ENCODE data around the gene CBX2.

CBX2 gene

DNA sequence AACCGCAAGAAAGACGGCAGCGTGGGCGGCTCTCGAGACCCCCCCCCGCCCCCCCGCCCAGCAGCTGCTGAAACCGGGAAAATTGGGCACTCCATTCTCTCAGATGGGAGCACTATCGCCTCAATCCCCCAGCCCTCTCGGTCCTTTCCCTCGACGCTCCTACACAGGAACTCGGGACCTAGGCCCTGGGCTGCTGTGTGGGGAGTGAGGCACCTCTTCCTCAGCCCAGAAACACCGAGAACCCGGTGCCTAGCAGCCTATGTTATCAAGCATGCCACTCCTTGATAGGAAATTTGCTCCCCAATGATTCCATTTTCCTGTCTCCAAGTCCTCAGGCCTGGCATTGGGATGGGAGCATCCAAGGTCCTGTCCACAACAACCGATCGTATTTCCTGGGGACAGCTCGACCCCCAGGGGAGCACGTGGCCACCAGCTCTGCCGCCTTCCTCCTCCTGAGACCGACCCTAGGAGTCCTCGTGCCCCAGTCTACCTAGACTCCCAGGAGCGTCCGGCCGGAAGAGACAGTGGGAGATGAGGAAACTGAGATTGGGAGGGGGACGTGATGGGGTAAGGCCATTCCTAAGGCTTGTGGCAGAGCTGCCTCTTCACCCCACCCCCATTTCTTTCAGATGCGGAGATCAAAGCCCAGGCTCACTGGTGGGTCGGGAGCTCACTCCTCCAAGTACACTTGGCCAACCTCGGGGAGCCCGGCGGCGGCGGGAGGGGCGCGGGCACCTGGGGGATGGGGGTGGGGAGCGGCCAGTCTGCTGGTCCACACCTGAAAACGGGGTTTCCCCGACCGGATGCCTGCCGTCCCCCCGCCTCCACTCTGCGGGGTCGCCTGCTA lies 36.4 kb downstream of the CBX2 start:
- no peak for DNase-seq

DNA sequence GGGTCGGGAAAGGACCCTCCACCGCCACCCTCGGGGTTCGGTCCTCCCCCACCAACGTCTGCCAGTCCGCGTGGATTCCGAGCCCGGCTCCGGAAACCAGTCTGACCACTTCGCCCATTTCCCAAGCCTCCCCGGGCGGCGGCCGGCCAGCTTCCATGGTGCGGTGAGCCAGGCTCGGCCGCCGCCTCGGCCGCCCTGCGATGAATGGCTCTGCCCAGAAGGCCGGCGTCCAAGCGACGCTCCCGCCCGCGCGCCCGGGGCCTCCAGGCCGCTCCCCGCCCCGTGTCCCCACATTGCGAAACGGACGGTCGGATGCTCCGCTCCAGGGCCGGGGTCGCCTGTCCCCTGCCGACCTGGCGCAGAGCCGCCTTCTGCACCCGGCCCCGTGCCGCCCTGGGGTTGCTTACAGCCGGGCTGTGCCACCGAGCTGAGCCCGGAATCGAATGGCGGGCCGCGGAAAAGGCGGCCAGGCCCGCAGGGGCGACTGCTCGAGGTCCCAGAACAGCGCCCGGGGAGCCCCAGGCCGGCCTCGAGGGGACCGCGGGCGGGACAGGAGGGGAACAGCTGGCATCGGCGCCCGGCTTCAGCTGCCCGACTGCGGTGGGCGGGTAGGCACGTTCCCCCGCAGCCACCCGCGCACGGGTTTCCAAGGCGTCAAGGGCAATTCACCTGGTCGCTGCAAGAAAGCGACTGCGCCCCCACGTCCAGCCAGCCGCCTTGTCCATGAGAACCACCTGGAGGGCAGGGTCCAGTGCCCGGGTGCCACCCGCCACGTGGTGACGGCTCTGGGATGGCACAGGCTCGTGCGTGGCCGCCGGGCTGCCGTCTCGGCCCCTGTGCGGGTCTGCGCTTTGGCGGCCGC lies 37.3 kb downstream of the CBX2 start:
- DNase-seq, result peak in 1 of 2 experiments; percentile 45

DNA sequence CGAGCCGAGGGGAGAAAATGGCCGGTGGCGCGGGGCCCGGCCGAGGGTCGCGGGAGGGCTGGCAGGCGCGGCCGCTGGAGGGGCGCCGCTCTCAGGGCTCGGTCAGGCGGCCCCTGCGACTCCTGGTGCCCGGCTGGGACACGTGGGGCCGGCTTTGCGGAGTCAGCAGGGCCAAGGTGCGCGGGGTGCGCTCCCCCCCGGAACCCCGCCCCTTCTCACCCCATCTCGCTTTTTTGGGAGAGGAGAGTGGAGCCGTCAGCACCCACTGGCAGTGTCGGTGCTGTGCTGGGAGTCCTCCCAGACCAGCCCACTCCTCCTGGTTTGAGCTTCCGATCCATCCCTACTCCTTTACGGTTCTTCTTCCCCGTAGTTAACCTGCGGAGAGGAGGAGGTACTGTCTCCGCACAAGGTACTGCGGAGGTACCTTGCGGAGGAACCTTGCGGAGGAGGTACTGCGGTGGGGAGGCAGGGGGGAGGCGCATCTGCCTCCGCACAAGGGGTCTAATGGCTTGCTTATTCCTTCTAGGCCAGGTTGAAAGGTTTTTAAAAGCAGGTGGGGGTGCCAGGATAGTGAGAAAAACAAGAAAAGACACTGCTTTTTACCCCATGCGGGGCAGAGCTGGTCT lies 38.0 kb downstream of the CBX2 start:
- DNase-seq, result no peak

DNA sequence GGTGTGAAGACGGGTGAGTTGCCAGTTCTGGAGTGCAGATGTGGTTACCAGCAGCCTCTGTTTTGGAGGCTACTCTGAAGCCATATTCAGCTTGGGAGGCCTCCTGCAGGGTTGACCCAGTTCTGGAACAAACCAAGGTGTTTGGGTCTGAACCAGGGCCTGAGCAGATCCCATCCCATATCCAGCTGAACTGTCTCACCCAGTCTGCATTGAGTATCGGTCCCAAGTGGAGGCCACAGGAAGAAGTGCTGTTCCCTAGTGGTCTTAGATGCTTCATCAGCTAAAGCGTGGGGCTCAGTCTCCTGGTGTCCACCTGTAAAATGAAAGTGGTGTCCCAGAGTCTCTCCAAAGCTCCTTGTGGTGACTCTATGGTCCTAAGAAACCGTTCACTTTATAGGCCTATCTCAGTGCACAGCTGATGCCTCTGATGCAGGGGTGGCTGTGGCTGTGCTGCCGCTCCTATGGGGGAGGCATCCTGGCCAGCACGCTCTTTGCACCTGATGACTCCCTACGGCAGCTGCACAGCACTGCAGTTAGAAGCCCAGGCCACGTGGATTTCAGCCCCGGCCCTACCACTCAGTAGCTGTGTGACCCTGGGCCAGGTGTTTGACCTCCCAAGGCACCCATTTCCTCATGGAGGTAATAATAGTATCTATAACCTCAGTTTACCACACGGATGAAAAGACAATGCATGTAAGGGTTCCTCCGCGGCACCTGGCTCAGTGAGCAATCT lies 40.2 kb downstream of the CBX2 start:
- no peak for DNase-seq

DNA sequence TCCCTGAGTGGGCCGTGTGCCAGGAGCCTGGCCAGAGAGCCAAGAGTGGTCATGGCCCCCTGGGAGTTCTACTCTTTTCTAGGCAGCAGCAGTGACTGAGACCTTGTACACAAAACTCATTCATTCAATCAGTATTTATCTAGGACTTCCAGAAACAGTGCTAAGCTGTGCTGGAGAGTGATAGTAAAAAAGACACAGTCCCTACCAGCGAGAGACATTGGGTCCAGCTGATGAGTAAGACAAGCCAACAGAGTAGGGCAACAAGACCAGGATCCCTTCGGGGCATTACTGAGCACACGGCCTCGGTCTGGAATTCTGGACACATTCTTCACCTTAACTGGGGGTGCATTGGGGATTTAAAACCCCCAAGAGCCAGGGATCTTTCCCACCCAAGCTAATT lies 41.1 kb downstream of the CBX2 start:
- DNase-seq, result no peak

DNA sequence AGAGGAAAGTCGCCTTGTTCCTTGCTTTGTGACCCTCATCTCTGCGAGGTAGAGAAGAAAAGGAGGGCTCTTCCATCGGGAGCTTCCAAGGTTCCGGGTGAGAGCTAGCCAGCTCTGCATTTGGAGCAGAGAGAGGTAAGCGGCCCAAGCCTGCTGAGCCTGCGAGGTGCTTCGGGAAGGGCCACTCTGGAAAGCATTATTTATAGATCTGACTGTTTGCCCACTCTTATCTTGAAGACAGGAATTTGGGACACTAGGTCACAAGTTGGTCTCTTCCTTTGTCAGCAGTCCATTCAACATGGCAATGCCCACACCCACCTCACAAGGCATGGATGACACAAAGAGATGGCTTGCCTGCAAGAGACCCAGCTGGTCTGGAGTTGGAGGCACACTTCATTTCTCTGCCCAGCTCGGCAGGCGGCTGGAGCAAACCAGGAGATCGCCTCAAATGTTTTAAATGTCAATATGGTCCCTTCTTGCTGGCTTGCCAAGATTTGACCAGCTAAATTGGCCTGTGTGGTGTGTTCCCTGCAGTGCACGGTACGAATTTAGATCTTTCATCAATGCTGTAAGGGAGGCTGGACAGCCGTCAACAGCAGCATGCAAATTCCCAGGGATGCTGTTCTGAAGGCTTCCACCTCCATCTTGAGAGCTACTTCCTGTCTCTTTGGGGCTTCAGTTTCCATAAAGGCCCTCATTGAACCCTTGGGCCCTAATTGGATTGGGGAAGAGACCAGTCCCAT lies 41.8 kb downstream of the CBX2 start:
- no peak for DNase-seq

DNA sequence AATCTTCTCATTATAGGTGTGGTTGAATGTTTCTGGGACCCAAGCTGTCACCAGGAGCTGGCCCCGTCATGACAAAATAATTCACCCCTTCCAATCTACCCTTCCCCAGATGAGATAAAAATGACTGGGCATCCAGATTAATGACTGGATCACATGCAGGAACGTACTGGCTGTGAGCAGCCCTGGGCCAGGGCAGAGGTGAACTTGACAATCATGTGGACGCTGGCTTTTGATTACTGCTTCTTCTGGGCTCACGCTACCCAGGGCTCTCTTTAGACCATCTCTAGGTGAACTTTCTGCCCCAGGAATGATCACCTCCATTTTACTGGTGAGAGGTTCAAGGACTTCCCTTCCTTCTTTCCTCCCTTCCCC lies 43.0 kb downstream of the CBX2 start:
- no peak for DNase-seq

DNA sequence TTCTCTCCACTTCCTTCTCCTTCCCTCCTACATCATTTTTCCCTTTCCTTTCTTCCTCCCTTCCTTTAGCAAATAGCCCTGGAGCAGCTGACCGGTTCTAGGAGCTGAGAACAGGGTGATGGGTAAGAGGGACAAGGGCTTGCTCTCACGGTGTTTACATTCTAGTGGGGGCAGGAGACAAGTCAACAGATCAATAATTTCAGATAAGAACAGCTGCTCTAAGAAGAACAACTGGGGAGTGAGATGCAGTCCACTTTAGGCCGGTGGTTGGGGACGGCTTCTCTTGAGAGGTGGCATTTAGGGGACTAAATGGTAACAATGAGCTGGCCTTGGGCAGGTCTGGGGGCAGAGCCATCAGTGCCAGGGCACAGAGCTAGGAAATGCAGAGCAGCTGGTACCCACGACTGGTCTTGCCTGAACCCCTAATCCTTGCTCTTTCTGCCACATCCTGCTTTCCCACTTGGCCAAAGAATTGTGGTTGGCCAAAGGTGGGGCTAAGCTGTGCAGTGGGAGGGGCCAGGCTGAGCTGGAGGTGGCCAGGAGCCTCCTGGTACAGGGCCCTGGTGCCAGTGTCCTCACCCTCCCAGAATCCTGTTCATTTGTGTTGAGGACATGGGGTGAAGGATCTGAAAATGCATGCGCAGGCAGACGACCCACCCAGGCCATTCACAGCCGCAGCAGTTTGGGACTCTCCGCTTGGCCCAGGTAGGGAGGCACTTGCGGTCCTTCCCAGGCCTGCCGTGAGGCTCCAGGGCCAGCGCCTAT lies 43.6 kb downstream of the CBX2 start:
- DNase-seq, result no peak

DNA sequence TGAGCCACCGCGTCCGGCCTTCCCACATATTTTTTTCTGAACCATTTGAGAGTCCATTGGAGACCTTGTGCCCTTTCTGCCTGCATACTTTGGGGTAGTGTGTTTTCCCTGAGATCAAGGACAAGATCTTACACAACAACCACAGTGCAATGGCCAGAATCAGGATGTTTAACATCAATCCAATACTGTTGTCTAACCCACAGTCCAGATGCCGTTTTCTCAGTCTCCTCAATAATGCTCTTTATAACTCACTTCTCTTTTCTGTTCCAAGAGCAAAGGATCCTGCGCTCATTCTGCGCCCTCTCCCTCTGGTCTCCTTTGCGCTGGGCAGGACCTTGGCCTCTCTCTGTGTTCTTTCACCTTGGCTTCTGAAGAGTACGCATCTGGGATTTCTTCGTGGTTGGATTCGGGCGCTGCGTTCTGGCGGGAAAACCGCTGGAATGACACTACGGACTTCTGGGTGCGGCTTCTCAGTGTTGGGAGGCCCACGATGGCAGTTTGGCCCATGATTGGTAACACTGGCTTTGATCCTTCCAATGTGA lies 44.7 kb downstream of the CBX2 start:
- DNase-seq, result no peak

DNA sequence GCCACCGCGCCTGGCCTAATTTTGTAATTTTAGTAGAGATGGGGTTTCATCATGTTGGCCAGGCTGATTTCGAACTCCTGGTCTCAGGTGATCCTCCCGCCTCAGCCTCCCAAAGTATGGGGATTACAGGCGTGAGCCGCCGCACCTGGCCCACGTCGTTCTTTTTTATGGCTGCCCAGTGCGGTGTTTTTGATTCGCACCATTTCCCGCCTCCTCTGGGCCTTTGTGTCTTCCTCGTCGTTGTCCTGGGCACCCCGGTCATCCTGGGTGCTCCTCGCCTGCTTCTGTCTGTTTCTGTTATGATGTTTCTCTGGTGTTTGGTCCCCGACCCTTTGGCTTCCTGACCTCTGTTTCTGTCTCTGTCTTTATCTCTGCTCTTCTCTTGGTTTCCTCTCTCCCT lies 46.3 kb downstream of the CBX2 start:
- no peak for DNase-seq

DNA sequence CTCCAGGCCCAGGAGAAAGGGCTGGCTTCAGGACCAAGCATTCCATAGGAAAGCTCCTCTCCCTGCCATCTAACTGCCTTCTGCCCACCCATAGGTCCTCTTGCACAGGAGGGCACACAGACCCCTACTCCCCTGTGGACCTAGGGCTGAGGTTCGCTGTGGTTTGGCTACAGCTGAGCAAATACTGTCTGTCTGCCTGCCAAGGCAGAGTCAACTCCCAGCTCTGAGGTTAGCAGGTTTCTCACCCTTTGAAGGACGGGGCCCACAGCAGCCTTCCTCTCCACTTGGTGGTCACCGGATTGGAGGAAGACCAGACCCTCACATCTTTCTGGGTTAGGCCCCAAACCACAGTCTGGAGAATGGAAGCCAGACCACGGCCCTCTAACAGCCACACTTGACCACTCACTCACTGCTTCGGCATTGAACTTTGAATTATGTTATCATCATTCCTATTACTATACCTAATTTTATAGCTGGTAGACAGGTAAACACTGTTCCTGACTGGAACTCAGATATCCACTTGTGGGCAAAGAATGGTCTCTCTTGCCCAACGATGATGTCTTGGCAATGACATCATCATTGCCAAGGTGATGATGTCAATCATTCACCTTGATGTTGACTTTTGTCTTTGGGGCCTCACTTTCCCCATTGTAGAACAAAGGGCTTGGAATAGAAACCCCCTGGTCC lies 47.1 kb downstream of the CBX2 start:
- no peak for DNase-seq

DNA sequence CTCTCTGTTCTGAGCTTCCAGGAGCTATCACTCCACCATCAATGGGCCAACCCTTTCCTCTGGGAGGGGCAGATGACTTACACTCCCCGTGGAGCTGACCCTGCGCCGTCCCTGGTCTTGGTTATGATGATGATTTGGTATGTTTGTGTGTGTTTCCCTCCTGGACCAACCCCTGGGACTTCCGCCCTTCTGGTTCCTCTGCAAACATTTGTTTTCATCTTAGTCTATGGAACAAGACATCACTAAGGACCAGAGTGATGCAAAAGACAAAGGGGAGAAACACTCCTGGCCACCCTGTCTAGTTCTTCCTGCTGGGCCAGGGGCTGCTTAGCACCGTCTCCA lies 47.6 kb downstream of the CBX2 start:
- no peak for DNase-seq

DNA sequence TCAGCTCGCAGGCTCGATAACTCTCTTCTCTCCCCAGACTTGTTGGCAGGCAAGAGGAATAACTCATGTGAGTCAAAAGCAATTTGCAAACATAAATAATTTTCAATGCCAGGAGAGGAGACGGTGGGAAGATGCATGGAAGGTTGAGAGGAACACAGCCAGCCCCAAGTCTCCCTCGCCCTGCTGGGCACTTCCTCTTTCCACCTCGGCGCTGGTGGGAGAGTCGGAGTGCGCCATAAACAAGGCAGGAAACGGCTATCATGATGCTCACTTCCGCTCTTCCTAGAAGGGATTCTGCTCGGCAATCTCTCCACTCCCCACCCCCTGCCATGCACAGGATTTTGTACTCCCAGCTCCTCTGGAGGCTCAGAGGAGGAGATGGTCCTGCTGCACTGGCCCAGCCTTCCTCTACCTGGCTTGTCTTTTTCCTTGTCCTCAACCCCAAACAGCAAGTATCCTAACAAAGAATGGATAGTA lies 48.3 kb downstream of the CBX2 start:
- no peak for DNase-seq

DNA sequence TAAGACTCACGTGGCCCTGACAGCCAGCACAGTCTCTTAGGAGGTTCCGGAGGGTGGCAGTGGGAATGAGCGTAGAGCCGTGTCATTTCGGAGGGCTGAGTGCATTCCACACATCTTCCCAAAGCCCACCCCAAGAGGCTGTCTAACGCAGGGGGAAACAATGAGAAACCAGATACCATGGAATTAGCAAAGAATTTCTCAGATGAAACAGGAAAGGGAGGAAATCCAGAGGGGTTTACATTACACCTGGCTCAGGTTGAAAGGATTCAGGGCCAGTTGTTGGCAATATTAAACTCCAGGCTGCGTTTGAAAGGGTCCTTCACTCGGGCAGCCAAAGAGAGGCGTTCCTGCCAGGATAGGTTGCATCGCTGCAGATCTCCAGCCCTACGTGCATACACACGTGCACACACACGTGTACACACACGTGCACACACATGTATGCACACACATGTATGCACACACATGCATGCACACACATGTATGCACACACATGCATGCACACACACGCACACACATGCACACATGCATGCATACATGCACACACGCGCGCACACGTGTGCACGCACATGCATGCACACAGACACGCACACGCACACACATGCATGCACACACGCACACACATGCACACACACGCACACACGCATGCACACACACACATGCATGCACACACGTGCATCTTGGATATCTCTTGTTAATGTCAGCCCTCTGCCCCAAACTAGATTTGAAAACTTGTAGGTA lies 49.1 kb downstream of the CBX2 start:
- DNase-seq, result no peak

DNA sequence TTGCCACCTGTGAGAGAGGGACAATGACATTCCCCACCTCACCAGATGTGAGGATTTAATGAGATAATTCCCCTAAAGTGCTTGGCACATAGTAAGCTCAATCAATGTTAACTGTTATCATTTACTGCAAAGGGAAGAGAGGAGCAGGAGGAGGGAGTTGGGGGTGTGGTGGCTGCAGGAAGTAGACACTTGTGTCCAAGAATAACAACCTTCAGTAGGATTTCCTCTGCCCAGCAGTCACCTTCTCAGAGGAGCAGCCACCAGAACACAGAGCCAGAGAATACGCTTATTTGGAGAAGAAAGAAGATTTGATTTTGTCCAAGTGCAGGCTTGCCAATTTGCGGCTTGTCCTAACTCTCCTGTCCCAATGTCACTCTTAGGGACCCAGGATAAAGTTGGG lies 51.1 kb downstream of the CBX2 start:
- no peak for DNase-seq

DNA sequence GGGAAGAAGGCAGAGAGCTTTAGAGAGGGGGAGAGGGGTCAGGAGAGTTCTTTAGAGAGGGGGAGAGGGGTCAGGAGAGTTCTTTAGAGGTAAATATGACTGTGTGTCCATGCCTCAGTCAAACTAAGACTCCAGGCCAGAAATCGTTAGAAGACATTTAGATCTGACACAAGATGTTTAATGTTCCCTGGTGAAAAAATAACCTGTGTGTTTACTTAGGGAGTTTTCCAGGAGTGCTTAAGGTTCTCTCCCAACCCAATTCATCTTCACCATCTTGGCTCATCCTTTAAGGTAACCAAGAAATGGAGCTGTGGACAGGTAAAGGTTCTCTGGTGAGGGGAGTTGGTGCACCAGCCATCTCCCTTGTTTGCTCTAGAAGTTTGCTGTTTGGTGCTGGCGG lies 51.5 kb downstream of the CBX2 start:
- DNase-seq, result no peak

DNA sequence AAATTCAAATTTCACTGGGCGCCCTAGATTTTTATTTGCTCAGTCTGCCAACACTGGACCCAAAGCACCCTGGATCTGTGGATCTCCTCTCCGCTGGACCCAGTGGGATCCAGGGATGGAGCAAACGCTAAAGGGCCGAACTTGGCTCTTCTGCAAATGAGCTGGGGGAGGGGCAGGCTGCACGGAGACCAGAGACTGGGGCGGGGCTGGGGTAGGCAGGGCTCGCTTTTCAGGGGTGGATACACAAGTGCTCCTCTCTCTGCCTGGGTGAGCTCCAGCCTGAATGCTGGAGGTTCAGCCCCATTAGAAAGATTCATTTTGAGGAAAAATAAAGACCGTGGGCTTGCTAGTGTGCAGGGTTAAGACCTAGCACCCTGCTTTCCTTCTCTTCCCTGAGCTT lies 52.4 kb downstream of the CBX2 start:
- DNase-seq, result no peak

DNA sequence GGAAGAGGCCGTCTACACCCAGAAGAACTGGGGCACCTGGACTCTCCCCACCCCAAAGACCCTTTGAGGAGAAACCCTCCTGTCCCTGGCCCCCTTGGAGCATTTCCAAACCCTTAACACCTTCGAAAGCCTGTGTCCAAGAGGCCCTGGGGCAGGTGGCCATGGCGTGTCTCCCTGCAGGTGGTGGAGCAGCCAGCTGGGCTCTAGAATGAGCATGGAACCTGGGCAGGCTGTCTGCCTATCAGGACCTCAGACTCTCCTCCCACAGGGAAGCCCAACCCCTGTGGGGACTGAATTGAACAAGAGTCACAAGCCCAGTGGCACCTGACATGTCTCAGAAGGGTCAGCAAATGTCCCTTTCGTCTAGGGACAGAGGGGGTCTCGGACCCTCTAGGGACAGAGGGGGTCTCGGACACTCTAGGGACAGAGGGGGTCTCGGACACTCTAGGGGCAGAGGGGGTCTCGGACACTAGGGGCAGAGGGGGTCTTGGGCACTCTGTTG lies 52.9 kb downstream of the CBX2 start:
- DNase-seq, result no peak

Measured in activated T-cell treated with anti-CD3 and anti-CD28 coated beads, Interleukin-2, amount 50 U/mL, for 48 hours (primary cell).